Ishikawa (cell line): Measurements from ENCODE around the gene P3H2.

Source experiments
- CEBPB ChIP-seq: IDR thresholded peaks from 2 replicates; pipeline ENCODE4 v1.6.1; 2012
- CREB1 ChIP-seq: IDR thresholded peaks from 2 replicates; pipeline ENCODE4 v1.6.1; 2012; ENCODE audit warnings: low read depth
- EGR1 ChIP-seq: IDR thresholded peaks from 2 replicates; pipeline ENCODE4 v1.6.1; 2012
- EP300 ChIP-seq: IDR thresholded peaks from 2 replicates; pipeline ENCODE4 v1.6.1; 2012; ENCODE audit warnings: borderline replicate concordance
- FOXM1 ChIP-seq: IDR thresholded peaks from 2 replicates; pipeline ENCODE4 v1.6.1; 2012; ENCODE audit warnings: low read depth, borderline replicate concordance
- NFIC ChIP-seq: IDR thresholded peaks from 2 replicates; pipeline ENCODE4 v1.6.1; 2012
- RAD21 ChIP-seq: IDR thresholded peaks from 2 replicates; pipeline ENCODE4 v1.6.1; 2012; ENCODE audit warnings: low read depth
- TAF1 ChIP-seq: IDR thresholded peaks from 2 replicates; pipeline ENCODE4 v1.6.1; 2012; ENCODE audit warnings: low read depth, mild to moderate bottlenecking
- TCF12 ChIP-seq: IDR thresholded peaks from 2 replicates; pipeline ENCODE4 v1.6.1; 2012; ENCODE audit warnings: low read depth
- TEAD4 ChIP-seq: IDR thresholded peaks from 2 replicates; pipeline ENCODE4 v1.6.1; 2012
- YY1 ChIP-seq: IDR thresholded peaks from 2 replicates; pipeline ENCODE4 v1.6.1; 2012; ENCODE audit warnings: low read depth
- ZBTB7A ChIP-seq: IDR thresholded peaks from 2 replicates; pipeline ENCODE4 v1.6.1; 2012; ENCODE audit warnings: low read depth
- TF ChIP-seq, protein P1 (sequence below): IDR thresholded peaks from 2 replicates; pipeline ENCODE4 v1.6.1; 2012
- TF ChIP-seq, protein P2 (sequence below): IDR thresholded peaks from 2 replicates; pipeline ENCODE4 v1.6.1; 2012
- TF ChIP-seq, protein P3 (sequence below): IDR thresholded peaks from 2 replicates; pipeline ENCODE4 v1.6.1; 2012; ENCODE audit warnings: low read depth, mild to moderate bottlenecking

P3H2 gene

DNA sequence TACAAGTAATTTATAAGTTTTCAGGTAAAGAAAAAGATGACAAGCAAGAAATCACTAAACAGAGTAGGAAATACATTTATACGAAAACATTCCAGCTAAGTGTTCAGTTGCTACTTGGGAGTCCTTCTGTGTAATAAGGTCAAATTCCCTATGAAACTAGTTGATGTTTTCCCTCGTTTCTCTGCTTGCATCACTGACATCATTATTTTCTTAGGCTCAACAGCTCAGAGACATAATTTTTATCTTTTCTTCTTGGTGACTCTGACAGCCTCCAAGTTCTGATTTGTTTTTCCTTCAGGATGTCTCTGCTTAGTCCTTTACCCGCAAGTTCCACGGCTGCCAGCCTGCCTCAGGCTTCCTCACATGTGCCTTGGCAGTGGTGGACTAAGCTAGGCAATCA is 173.6 kb downstream of the P3H2 start:
- TF ChIP-seq EP300 = no peak
- TF ChIP-seq, protein P1, sequence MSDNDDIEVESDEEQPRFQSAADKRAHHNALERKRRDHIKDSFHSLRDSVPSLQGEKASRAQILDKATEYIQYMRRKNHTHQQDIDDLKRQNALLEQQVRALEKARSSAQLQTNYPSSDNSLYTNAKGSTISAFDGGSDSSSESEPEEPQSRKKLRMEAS = no peak
- TF ChIP-seq, protein P2, sequence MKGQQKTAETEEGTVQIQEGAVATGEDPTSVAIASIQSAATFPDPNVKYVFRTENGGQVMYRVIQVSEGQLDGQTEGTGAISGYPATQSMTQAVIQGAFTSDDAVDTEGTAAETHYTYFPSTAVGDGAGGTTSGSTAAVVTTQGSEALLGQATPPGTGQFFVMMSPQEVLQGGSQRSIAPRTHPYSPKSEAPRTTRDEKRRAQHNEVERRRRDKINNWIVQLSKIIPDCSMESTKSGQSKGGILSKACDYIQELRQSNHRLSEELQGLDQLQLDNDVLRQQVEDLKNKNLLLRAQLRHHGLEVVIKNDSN = no peak

DNA sequence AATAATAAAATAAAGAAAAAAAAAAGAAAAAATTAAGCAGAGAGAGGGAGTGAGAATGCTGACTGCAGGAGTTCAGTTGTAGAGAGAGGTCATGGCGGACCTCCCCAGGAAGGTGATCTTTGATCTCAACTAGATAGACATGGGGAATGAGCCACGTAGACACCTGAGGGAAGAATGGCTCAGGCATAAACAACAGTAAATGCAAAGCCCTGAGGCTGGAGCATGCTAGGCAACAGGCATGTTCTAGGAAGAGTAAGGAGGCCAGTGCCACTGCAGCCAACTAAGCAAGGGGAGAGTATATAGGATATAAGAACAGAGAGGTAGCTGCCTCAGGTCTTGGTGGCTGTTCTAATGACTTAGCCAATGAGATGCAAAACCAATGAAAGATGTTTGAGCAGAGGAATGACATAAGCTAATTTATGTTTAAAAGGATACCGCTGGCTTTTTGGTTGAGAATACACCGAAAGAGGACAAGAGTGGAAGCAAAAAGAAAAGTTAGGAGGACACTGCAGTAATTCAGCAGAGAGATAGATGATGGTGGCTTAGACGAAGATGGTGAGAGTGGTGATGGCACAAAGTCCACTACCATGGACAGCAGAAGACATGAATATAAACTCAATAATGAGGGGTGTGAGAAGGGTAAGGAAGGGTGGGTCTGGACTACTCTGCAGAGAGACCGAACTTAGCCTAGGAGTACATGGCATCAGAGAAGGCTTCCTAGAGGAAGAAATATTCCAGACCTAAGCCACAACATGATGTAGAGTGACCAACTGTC is 174.6 kb downstream of the P3H2 start:
- no peak for TF ChIP-seq FOXM1
- TF ChIP-seq, protein P3, sequence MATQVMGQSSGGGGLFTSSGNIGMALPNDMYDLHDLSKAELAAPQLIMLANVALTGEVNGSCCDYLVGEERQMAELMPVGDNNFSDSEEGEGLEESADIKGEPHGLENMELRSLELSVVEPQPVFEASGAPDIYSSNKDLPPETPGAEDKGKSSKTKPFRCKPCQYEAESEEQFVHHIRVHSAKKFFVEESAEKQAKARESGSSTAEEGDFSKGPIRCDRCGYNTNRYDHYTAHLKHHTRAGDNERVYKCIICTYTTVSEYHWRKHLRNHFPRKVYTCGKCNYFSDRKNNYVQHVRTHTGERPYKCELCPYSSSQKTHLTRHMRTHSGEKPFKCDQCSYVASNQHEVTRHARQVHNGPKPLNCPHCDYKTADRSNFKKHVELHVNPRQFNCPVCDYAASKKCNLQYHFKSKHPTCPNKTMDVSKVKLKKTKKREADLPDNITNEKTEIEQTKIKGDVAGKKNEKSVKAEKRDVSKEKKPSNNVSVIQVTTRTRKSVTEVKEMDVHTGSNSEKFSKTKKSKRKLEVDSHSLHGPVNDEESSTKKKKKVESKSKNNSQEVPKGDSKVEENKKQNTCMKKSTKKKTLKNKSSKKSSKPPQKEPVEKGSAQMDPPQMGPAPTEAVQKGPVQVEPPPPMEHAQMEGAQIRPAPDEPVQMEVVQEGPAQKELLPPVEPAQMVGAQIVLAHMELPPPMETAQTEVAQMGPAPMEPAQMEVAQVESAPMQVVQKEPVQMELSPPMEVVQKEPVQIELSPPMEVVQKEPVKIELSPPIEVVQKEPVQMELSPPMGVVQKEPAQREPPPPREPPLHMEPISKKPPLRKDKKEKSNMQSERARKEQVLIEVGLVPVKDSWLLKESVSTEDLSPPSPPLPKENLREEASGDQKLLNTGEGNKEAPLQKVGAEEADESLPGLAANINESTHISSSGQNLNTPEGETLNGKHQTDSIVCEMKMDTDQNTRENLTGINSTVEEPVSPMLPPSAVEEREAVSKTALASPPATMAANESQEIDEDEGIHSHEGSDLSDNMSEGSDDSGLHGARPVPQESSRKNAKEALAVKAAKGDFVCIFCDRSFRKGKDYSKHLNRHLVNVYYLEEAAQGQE = peak; percentile 71

DNA sequence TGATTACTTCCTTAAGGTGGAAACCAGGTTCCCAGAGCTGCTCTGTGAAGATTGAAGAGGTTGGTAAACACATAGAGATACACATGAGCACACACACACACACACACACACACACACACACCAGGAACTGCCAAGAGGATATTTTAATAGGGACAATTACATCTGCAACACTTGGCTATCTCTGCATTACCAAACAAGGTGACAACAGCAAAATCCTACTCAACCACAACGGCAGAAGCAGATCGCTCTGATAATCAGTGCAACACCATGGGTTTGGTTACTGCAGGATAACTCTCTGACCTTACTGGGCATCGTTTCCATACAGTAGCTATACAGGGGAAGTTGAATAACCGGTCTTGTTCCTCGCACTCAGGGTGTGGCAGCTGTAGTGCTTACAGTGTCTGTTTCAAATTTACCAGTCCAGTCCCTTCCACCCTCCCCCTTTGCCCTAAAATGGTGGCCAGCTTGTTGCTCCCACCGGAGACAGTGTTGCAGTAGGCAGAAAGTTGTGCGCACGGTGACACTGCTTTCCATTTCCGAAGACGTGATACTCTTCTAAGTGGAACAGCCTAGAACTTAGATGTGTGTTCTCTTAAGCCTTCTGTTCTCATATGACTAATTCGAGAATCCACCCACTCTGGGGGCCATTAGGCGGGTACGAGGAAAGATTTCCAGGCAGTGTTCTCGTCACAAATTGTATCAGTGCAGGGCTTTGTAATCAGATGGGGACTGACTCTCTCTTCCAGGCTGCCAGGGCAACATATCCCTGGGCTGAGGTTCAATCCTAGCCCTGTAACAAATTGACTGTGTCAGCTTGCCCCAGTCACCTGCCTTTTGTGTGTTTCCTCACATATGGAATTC is 176.2 kb downstream of the P3H2 start:
- peak; percentile 35; the same call in 1 of the 2 replicates for TF ChIP-seq EP300
- no peak; the same call in 1 of the 2 replicates for TF ChIP-seq RAD21
- TF ChIP-seq, protein P1 = peak; percentile 39

DNA sequence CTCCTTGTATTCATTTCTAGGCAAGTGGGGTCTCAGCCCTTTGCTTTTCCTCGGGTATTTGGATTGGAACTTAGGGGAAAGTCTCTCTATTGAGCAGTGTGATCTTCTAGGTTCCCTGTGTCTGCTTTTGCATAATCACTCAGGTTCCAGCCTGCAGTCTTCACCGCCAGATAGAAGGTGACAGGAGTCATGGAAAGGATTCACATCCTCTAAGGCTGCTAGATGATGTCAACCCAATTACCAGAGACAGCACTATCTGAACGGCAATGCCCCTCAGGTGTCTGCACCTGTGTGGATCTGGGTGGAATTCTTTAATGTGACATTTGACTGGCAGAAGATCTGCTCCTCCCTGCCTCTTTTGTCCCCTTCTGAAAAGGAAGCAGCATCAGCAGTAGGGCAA is 177.7 kb downstream of the P3H2 start:
- TF ChIP-seq RAD21 (no peak), CEBPB (no peak), EGR1 (no peak), YY1 (no peak), CREB1 (no peak), TCF12 (no peak), EP300 (no peak)
- TF ChIP-seq, protein P3 = no peak
- TF ChIP-seq, protein P2 = no peak

DNA sequence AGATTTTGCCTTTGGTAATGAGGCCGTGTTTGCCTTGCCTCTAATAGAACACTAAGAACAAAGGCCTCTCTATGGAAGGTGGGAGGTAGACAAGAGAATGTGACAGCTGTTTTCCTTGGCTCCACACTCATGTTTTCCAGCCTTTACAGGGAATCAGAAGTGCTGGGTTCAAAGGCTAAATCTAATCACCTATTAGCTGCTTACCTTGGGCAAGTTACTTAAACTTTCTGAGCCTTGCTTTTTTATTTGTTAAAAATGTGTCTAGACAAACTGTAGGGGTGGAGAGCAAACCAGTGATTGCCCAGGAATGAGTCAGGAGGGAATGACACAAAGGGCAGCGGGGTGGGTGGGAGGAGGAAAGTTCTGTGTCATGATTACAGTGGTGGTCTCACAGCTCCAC is 179.0 kb downstream of the P3H2 start:
- TF ChIP-seq FOXM1 (peak; percentile 40; the same call in 1 of the 2 replicates), TAF1 (no peak)

DNA sequence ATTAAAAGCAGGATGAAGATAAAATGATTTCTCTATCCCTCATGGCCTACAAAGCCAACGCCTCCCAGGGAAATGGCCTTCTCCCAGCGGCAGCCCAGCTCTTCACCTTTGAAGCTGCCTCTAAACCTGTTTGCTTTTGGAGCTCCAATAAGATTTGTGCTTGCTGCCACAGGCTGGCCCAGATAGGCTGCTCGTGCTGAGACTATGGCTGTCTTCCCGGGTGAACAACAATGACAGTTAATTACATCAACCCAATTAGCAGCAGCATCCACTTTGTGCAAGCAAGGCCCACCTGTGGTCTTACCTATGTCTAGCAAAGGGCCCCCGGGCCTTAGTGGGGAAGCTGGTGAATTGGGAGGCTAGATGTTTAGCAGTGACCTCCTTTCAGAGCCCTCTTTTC is 179.6 kb downstream of the P3H2 start:
- TF ChIP-seq CEBPB = no peak
- TF ChIP-seq, protein P2 = no peak
- TF ChIP-seq, protein P3 = no peak
- TF ChIP-seq, protein P1 = no peak
- no peak for TF ChIP-seq FOXM1
- no peak for TF ChIP-seq ZBTB7A
- no peak for TF ChIP-seq TEAD4
- no peak for TF ChIP-seq YY1
- TF ChIP-seq RAD21 = no peak
- TF ChIP-seq CREB1 = no peak
- TF ChIP-seq EGR1 = no peak
- no peak for TF ChIP-seq EP300
- no peak for TF ChIP-seq NFIC
- no peak for TF ChIP-seq TCF12
- no peak for TF ChIP-seq TAF1
